HG03103 (cell line): Measurements from ENCODE around the gene HORMAD2.

Experiments
- ATAC-seq: cut with Tn5 transposase; IDR thresholded peaks from one replicate; pipeline ENCODE4 v1.9.1; 2021; ENCODE audit warnings: low read depth; ENCODE audit not compliant: unreplicated experiment

Gene HORMAD2

GRCh38 chr22:30079952-30080533 is at the start of gene HORMAD2:
Gene HORMAD2, plus strand, starts transcription at chr22:30080464. Its CDS starts 13,489 bp downstream, at chr22:30093953.
- ATAC-seq: no peak

DNA sequence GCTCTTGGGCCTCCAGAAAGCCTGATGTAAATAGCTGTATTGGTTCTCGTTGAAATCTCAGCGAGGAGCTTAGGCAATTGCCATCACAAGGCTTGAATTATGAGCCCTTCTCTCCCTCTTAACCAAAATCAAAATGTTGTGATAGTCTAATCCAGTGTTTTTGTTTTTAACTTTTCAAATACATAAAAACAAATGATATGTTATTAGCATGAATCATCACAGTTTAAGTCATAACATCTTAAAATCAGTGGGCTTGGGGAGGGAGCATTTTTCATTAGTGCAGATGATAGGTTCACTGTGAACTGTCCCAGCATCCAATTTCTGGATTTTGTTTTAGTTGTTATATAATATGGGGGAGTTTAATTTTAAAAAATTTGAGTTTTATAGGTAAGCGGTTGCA is 48.9 kb upstream of the HORMAD2 start:
- no peak for ATAC-seq

DNA sequence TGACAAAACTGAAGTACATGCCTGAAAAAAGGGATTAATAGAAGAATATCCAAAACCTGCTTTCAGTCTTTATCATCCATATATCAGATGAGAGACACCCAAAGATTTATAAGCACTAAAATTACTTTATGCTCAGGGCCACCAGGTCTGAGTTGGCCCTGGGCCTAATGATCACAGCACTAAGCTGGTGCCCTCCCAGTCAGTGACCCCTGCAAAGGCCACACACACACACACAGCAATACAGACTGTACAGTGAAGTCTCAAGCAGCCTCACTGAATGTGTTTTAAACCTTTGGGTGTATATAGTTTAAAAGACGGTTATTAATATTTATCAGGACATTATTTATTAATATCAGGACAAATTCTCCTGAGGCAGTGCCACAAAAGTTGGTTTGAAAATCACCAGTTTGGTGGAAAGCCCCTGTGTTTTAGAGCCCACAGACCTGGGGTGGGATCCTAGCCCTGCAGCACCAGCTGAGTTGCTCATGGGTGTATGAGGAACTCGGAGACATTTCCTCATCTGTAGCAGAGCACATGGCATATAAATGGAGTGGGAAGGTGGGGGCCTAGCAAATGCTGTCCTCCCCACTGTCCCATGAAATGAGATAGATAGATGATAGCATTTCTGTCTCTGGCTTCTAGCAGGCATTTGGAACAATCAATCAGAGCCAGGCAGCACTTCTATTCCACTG is 48.4 kb upstream of the HORMAD2 start:
- no peak for ATAC-seq

DNA sequence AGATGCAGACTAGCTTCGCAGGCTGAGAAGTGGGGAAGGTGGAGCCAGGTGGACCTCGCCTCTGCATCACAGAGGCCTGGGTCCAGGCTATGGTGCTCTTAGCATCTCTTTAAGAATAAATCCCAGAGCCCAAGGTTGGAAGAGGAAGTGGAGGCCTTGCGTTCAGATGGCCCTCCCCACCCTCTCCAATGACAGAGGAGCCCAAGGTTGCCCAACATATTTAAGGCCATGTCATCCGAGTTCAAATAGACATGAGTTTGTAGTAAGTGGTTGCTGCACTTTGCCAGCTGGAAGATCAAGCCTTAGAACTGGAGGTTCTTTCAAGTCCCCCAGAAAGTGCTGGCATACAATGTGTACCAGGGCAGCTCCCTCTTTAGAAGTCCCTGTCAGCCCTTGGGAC is 47.1 kb upstream of the HORMAD2 start:
- no peak for ATAC-seq

- ATAC-seq: no peak
Measured at GRCh38 chr22:30033901-30034300, 46.4 kb upstream of the HORMAD2 start.

GRCh38 chr22:30036656-30037055 is 43.6 kb upstream of the HORMAD2 start:
- no peak for ATAC-seq

DNA sequence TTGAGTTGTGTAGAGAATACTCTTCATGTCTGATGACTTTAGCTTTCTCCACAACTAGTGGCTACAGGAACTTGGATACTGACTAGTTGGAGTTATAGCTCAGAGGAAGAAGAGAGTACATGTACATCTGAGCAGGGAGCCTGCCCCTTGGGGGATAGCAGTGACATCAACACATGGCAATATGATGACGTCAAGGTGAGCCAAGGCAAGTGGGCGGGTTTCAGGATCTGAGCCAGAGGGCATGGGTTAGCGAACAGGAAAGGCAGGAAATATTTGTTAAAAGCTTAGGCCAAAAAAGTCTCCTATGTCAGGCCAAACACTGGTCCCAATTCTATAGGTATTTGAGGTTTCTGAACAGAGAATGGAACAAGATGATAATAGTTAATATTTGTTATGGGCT is 42.0 kb upstream of the HORMAD2 start:
- no peak for ATAC-seq

DNA sequence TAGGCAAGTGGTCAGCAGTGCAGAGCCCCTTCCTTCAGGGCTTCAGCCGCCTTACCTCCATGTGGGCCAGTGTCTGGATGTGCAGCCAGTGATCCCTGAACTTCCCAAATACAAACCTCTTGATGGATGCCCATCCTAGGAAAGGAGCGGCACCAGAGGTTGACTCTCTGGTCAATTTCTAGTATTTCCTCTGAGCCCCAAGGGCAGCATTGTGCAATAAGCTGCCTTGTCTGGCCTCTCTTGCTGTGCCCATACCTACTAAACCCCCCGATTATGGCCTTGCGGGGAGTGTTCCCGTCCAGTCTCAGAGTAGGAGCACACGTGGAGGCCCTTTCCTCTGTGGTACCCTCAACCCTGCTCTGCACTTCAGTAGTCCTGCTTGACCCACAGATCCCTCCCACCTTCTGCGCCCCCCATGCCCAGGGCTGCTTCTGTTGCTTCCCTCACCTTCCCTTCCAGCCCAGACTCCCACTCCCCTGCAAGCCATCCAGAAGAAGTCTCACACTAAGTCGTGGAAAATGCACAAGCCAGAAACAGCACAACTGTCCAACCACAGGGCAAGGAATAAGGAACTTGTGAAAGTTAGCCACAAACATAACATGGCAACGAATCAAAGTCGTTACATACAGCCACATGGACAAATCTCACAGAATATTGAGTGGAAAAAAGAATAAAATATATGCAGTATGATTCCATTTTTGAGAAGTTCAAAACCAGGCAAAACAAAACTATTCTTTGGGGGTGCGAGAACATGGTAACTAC is 39.6 kb upstream of the HORMAD2 start:
- ATAC-seq: no peak

- no peak for ATAC-seq
Measured at GRCh38 chr22:30041475-30041874, 38.8 kb upstream of the HORMAD2 start.

- no peak for ATAC-seq
Measured at GRCh38 chr22:30041881-30042280, 38.4 kb upstream of the HORMAD2 start.

DNA sequence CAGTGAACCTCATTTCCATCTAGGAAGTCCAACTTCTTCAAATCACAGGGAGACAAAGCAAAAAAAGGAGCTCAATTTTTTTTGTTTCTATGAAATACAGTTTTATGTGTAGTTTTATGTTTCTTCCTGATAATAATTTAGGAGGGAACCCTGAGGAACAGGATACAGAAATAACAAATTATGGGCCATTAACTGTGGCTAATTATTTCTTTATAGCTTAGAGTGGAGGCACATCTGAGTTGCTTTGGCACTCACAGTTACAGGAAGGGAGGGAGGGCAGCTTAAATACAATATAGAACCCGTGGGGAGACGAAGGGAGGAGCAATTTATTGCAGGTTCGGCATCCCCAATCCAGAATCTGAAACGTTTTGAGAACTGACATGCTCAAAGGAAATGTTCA is 37.1 kb upstream of the HORMAD2 start:
- ATAC-seq: no peak

- ATAC-seq: no peak
Measured at GRCh38 chr22:30044369-30044768, 35.9 kb upstream of the HORMAD2 start.

DNA sequence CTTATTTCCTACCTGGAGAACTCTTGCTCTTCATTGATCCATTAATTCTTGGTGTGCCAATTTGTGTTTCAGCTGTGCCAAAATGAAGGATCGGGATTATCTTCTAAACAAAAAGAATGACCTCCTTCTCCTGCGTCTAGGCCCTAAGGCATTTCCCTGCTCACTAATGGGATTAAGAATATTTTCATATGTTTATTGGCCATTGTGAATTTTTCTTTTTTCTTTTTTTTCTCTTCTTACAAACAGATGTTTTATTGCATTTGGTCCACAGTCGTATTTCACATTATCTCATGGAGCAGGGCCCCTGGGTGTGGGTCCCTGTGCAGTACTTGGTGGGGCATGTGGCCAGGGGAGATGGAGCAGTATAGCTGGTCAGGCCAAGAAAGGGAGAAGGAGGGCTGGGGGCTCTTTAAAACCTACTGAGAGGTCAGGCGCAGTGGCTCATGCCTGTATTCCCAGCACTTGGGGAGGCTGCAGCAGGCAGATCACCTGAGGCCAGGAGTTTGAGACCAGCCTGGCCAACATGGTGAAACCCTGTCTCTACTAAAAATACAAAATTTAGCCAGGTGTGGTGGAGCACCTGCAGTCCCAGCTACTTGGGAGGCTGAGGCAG is 35.3 kb upstream of the HORMAD2 start:
- no peak for ATAC-seq

DNA sequence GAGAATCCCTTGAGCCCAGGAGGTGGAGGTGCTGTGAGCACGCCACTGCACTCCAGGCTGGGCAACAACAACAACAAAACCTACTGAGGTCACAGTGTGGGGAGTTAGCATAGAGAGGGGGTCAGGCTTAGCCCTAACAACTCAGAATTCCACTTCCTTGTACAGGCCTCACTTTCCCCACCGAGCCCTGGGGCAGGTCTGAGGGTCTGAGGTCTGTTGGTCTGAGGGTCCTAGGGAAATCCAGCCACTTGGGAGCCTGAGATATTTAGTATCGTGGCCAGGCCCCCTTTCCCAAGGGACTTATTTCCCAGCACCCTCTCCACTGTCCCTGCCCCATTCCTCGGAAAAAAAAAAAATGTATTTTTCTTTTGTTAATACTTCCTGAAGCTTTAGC is 34.8 kb upstream of the HORMAD2 start:
- no peak for ATAC-seq

GRCh38 chr22:30045901-30046715 is 34.2 kb upstream of the HORMAD2 start:
- no peak for ATAC-seq

GRCh38 chr22:30046716-30047363 is 33.4 kb upstream of the HORMAD2 start:
- ATAC-seq: no peak

- no peak for ATAC-seq
Measured at GRCh38 chr22:30047364-30047738, 32.9 kb upstream of the HORMAD2 start.

DNA sequence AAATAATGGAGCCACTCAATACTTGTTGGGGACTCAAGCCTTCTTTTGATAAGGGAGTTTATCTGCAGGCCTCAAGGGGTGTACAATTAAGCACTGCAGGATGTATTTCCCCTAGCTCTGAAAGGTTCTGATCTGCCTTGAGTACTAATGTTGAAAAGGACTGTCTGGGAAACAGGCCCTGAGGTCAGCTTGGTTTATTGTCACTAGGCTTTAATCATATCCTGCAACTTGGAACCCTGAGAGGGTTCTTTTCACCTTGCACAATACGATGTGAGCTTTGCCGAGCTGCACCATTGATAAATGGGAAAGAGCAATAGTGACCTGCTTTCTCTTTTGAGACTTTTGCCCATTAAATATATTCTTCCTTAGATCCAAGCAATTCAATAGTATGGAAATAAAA is 31.6 kb upstream of the HORMAD2 start:
- no peak for ATAC-seq

GRCh38 chr22:30054067-30054763 is 26.0 kb upstream of the HORMAD2 start:
- no peak for ATAC-seq

DNA sequence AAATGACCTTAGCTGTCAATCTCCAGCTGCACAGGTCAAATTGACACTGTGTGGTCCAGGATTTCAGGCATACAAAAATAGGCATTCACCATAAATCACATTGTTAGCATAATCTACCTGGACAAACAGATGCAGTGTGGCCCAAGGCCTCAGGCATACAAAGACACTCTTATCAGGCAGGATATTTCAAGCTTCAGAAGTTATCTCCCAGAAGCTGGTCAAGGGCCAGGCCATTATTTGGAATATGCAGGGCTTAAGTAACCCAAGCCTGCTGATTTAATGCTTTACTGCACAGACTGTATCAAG is 25.5 kb upstream of the HORMAD2 start:
- ATAC-seq: no peak
